Hematopoietic multipotent progenitor cell treated with erythropoietin and hydrocortisone succinate and interleukin-3 and kit ligand, for 4 days (in vitro differentiated cells): ENCODE measurements around the gene BLM.

ENCODE experiments used
- DNase-seq: peaks from one replicate; pipeline ENCODE4 v3.0.0-alpha.2; 2015

The BLM gene

DNA sequence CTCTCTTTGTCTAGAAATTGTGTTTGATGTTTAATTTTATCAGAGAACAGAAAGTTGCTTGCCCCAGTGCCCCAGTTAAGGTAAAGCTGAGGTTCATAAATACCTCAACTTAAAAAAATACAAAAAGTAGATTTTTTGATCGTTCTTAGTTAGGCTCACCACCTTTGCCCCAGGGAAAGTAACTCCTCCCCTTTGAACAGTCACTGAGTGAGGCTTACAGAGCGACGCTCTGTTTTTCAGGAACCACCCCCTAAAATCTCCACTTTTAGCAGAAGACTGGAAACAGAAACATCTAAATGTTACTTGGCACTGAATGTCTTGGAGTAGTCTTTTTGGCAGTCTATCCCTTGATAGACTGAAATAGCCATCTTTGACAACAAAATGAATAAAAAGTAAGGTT is 24.9 kb downstream of the BLM start:
- no peak for DNase-seq

DNA sequence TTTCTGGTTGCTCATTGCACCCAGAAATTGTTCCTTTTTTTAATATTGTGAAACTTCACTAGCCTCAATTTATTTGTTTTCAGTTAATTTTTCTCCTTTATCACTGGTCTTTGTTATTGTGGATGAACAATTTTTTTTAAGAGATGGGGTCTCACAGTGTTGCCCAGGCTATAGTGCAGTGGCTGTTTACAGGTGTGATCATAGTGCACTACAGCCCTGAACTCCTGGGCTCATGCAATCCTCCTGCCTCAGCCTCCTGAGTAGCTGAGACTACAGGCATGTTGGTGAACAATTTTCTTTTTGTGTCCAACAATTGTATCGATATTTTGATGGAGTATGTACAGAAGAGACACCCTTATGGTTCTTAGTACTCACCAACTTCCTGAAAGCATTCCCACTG is 26.3 kb downstream of the BLM start:
- DNase-seq = no peak

DNA sequence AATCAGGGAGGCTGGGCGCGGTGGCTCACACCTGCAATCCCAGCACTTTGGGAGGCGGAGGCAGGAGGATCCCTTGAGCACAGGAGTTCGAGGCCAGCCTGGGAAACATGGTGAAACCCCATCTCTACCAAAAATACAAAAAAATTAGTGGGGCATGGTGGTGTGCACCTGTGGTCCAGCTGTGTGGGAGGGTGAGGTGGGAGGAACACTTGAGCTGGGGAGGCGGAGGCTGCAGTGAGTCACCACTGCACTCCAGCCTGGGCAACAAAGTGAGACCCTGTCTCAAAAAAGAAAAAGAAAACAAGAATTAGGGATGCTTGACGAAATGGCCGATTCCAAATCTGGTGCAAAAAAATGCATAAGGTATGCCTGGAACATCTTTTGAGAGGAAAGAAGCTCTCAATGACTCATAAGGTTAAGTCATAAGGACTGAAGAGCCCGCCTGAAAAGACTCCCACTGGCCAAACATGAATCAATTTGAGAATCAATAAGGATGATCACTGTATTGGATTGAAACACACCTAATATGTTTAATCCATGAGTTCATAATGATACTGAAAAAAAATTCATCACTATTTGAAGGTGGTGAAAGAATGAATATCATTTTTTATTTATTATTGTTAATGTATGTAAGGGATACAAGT is 27.7 kb downstream of the BLM start:
- no peak for DNase-seq

DNA sequence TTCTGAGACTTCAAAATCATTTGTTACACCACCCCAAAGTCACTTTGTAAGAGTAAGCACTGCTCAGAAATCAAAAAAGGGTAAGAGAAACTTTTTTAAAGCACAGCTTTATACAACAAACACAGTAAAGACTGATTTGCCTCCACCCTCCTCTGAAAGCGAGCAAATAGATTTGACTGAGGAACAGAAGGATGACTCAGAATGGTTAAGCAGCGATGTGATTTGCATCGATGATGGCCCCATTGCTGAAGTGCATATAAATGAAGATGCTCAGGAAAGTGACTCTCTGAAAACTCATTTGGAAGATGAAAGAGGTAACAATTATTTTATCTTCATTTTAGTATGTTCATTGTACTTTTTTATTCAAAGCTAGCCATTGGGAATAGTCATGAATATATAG is 32.6 kb downstream of the BLM start:
- no peak for DNase-seq

DNA sequence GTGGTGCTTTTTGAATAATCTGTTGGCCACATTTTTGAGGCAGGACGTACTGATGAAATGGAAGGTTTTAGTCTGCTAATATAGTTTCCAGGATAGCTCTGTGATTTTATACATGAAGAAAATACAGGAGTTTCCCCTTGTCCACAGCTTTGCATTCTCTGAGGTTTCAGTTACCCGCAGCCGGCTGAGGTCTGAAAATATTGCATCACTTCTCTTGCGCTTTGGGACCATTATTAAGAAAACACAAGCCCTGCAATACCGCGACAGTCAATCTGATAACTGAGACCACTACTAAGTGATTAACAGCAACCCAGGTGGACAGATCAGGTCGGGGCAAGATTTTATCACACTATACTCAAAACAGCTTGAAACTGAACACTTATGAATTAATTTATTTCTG is 33.0 kb downstream of the BLM start:
- DNase-seq = peak; percentile 73

DNA sequence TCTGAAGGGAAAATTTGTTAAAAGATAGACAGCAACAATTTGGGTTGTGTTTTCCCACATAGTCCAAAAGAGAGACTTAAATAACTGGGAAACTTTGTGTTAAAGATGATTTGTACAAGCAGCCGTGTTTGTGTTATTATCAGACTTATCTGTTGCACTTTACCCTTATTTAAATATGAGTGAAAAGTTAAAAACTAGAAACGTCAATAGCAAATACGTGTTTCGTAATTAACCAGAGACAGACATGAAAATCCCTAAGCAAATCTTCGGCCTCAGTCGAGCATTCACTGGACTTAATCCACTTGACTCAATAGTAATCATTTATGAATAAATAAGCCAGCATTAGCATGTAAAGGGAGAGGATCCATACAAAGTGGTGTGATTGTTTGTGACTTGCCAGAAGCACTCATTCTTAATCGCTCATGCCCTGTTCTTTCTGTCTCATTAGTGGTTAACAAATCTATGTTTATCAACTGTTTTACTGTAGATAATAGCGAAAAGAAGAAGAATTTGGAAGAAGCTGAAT is 34.2 kb downstream of the BLM start:
- DNase-seq = no peak

DNA sequence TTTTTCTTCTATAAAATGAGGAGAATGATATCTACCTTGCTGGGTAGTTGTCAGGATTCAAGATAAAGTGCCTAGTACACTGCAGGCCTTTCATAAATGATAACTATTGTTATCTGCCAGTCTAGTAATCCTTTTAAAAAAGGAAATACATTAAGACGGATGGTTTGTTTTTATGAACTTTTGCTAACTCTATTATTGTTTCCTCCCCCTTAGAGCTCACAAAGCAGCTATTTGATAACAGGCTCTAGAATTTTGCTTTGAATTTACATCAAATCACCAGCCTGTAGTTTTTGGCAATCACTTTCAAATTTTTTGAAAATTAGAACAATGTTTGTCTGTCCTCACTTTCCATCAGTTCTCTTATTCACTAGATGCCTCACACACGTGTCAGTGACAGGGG is 39.8 kb downstream of the BLM start:
- no peak for DNase-seq

DNA sequence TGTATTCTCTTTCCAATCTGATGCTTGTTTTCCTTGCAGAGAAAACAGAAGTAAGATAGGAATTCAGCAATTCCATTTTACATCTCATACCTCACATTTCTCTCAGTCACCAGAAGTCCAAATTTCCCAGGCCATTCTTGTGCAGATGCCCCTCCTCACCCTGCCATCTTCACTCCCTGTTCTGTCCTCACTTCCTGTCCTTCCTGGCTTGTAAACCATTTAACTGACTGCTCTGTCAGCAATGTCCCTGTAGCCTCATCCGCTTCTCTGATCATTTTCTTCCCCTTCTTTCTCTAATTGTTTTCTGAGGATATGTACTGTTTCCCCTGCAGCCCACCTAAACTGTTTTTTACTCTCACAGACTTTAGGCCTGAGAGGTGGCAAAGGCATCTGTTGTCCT is 40.3 kb downstream of the BLM start:
- no peak for DNase-seq

DNA sequence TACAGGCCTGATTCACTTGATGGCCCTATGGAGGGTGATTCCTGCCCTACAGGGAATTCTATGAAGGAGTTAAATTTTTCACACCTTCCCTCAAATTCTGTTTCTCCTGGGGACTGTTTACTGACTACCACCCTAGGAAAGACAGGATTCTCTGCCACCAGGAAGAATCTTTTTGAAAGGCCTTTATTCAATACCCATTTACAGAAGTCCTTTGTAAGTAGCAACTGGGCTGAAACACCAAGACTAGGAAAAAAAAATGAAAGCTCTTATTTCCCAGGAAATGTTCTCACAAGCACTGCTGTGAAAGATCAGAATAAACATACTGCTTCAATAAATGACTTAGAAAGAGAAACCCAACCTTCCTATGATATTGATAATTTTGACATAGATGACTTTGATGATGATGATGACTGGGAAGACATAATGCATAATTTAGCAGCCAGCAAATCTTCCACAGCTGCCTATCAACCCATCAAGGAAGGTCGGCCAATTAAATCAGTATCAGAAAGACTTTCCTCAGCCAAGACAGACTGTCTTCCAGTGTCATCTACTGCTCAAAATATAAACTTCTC is 43.6 kb downstream of the BLM start:
- DNase-seq = no peak

DNA sequence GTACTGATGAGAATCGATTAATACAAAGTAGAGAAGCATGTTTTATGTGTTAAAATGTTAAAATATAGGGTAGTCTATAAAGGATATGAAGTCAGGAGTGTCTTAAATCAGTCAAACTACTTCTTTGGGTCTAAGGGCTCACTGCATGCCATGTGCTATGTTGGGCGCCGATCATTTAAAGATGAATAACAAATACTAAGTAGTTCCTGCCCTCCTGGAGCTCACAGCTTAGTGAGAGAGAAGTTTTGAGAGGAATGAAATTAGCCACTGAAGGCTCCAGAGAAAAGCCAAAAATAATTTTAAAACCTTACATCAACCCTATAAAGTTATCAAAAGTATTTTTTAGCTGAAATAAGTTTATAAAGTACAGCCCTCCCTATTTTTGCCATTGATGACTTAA is 44.5 kb downstream of the BLM start:
- DNase-seq = no peak

DNA sequence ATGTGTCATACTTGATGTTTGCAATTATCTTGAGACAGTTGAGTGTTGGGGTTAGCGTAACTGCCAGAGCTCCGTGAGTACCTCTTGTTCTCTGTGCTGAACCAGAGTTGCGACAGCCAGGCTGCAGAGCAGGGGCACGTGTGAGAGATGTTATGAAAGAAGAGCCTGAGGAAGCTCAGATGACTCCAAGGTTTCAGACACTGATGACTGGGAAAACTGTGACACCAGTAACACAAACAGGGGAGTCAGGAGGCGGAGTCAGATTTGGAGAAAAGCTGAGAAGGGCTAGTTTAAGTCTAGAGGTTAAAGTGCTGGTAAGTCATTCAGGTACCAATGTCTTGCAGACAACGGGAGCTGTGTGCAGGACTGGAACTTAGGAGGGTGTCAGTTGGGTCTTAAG is 45.0 kb downstream of the BLM start:
- DNase-seq = peak; percentile 72

DNA sequence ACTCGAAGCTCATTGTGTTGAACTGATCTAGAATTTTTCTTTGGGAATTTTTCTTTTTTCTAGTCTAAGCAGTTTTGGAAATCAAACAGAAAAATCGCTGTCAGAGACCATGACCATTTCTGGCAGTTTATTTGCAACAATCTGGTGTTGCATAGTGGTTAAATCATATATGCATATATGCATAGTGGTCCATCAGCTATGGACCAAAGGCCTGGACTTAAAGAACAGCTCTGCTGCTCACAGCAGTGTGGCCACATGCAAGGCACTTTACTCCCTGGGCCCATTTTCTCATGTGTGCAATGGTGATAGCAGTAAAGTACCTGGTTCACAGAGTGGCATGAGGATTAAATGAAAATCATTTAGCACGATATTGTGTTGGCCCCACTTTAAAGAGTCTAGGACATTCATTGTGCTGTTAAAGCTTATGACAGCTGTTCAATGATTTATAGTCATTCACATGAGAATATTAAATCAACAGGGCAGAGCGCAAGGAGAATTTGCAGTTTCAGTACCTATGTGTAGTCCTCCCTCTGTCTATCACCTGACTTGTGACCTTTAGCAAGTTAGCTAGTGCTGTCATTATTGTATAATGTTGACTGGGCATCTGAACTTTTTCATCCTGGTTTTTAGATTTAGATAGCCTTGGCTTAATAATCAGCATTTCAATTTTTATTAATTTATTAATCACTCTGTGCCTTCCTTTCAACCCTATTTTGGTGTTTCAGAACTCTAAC is 46.4 kb downstream of the BLM start:
- no peak for DNase-seq

DNA sequence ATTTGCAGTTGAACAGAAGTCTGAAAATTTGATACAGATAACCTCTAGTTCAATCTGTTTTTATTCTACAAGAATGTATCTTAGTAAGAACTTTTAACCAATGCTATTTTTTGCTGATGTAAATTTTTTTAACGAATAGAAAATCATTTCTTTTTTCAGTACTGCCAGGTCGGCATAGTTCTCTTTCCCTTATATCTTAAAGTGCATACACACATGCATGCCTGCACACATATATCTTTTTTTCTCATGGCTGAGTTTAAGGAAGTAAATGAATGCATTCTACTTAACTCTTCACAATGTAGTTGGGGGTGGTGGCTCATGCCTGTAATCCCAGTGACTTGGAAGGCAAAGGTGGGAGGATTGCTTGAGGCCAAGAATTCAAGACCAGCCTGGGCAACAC is 48.4 kb downstream of the BLM start:
- DNase-seq = no peak

DNA sequence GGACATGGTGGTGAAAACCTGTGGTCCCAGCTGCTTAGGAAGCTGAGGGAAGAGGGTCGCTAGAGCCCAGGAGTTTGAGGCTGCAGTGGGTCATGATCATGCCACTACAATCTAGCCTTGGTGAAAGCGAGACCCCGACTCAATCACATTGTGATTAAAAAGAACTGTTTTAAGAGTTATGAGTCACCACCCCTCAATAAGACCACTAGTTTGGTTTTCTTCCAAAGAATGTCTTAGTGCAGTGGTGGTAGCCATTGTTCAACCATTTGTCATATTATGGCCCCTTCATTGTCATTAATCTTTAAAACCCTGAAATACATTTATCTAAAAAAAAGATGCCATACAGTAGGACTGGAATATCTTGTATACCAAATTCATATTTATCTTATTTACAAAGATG is 48.8 kb downstream of the BLM start:
- no peak for DNase-seq

DNA sequence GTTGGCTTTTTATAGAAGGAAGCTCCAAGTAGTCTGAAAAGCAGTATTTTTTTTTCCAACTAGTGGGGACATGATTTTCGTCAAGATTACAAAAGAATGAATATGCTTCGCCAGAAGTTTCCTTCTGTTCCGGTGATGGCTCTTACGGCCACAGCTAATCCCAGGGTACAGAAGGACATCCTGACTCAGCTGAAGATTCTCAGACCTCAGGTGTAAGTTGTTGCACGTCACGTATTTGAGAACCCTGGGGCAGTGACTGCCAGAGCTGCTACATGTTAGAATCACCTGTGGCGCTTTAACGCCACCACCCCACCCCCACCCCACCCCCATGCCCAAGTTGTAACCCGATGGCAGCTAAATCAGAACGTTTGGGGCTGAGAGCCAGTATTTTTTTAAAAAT is 52.2 kb downstream of the BLM start:
- DNase-seq = no peak

DNA sequence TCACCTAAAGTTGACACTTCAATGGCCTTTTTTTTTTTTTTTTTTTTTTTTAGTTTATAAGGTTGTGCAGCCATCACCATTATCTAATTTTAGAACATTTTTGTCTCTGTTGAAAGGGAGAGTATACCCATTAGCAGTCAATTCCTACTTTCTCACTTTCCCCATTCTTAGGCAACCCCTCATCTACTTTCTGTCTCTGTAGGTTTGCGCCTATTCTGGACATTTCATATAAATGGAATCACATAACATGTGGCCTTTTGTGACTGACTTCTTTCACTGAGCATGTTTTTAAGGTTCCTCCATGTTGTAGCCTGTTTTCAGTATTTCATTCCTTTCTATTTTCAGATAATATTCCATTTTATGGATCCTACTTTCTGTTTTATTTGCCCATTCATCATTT is 56.3 kb downstream of the BLM start:
- no peak for DNase-seq

DNA sequence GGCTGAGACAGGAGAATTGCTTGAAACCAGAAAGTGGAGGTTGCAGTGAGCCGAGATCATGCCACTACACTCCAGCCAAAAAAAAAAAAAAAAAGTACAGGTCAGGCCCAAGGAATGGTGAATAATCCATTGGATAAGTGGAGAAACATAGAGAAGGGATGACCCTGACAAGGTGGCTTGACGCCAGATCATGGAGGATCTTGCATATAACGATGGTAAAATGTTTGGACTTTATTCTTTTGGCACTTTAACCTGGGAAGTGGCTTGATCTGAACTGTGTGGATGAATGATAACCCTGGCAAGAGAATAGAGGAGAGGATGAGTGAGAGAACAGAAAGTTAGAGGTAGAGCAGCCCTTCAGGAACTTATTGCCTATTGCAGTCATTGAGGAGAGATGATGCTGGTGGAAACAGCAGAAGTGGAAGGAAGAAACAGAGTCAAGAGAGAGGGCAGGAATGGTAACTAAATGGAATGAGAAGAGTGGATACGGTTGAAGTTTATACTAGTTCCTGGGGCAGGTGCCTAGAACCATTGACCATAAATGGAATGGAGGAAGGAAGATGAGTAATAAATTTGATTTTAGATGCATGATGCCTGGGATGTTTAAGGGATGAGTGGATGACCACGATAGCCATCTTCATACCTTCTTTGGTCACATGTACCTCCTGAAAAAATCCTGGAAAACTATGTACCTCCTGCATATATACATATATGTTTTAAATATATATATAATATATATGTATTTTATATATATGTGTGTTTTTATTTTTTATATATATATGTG is 57.8 kb downstream of the BLM start:
- no peak for DNase-seq

DNA sequence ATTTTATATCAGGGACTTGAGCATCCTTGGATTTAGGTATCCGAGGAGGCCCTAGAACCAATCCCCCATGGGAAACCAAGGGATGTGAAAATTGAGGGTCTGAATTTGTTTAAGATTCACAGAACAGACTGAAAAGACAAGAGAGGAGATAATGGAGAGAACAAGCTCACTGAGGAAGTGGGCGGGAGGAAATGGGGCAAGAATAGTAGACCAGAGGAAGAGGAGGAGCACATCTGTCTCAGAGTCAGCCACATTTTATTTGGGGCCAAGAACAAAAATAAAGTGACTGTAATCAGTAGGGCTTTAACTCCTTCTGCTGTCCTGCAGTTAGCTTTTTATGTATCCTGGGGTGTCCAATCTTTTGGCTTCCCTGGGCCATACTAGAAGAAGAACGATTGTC is 63.8 kb downstream of the BLM start:
- peak; percentile 80 for DNase-seq

DNA sequence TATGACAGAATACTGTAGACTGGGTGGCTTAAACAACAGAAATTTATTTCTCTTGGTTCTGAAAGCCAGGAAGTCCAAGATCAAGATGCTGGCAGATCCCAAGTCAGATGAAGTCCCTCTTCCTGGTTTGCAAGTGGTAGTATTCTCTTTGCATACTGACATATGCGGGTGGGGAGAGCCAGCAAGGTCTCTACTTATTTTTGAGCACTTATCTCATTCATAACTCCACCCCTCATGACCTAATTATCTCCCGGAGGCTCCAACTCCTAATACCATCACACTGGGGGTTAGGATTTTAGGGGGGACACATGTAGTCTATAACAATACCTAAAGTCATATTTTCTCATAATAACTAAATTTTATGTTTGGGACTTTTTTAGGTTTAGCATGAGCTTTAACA is 65.3 kb downstream of the BLM start:
- DNase-seq = peak; percentile 15

DNA sequence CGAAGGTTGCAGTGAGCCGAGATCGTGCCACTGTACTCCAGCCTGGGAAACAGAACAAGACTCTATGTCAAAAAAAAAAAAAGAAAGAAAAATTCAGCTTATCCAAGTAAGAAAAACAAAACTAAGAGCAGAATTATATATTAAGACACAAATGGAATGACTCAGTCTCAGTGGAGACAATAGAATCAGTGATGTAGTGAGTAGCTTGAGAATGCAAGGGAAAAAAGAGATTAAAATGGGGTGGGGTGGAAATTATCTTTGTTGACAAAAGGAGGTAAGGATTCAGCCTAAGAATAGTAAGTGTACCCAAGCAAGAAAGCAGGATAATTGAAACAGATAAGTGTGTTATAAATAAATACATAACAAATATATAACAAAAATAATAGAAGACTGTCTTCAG is 70.7 kb downstream of the BLM start:
- DNase-seq = no peak

DNA sequence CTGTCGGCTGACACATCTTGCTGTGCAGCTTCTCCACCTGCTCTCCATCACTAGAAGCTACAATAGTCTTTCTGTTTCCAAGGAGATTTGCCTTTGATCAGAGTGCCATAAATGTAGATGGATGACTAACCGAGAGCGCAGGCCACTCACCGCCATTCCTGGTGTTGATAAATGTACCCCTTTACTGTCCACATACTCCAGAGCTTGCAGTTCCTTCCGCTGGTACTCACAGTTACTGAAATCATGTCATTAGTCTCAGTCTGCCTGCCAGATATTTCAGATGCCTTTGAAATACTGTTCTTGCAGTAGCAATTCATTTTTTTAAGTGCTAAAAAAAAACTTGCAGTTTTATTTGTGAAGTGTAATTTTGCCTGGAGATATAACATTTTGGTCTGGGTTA is 72.3 kb downstream of the BLM start:
- no peak for DNase-seq

DNA sequence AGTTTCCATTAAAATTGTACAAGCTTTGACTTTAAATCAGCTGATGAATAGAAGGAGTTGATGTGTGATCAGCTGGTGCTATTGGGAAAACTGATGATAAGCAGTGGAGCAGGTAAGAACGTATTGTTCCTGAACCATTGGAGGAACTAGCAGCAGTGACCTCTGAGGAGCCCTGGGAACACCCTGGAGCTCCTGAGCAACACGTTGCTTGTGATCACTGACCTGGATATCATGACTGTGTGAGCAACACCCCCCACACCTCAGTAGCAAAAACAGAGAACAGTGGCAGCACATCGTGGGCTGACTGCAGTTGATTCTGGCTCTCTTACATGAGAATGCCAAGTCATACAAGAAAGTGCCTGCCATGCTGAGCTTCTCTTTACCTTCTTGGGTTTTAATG is 72.9 kb downstream of the BLM start:
- no peak for DNase-seq

DNA sequence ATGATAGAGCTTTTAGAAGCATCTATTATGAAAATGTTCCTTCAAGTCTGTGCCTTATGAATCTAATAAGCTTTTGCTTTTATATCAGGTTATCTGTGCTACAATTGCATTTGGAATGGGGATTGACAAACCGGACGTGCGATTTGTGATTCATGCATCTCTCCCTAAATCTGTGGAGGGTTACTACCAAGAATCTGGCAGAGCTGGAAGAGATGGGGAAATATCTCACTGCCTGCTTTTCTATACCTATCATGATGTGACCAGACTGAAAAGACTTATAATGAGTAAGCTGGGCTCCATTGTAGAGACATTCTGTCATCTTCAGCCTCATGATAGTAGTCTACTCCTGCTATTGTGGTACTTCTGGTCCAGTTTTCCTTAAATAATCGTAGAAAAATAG is 73.4 kb downstream of the BLM start:
- no peak for DNase-seq

DNA sequence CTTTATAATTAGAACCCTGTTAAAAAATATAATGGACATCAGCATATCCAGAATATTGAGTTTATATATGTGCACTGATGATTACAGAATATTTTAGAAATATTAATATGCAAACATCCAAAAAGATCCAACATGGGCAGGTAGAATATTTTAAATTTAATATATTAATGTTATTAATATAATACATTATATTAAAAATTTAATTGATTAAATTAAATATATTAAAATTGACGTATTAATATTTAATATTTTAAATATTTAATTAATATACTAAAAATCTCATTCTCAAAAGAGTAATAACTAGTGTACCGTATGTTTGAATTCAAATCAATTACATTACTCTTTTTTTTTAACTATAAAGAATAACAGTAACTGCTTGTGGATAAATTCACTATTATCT is 77.4 kb downstream of the BLM start:
- no peak for DNase-seq
